ENCODE data around the gene SUMF1.

- TF ChIP-seq CTCF (IDR thresholded peaks at IDR 0.05) (no peak), POLR2A (IDR thresholded peaks at IDR 0.05) (no peak)
Measured at GRCh38 chr3:4440951-4441350, 26.1 kb downstream of the SUMF1 start.
